Measurements from ENCODE around the gene MAP3K19.
A peak's percentile ranks its signal among the peaks of the same experiment; 100 is the strongest.

Gene MAP3K19

GRCh38 chr2:134926231-134926931 lies 120.9 kb downstream of the MAP3K19 start:
- DNase-seq, result no peak

- no peak for DNase-seq
Observed at GRCh38 chr2:134924912-134925311, 122.3 kb downstream of the MAP3K19 start.

DNA sequence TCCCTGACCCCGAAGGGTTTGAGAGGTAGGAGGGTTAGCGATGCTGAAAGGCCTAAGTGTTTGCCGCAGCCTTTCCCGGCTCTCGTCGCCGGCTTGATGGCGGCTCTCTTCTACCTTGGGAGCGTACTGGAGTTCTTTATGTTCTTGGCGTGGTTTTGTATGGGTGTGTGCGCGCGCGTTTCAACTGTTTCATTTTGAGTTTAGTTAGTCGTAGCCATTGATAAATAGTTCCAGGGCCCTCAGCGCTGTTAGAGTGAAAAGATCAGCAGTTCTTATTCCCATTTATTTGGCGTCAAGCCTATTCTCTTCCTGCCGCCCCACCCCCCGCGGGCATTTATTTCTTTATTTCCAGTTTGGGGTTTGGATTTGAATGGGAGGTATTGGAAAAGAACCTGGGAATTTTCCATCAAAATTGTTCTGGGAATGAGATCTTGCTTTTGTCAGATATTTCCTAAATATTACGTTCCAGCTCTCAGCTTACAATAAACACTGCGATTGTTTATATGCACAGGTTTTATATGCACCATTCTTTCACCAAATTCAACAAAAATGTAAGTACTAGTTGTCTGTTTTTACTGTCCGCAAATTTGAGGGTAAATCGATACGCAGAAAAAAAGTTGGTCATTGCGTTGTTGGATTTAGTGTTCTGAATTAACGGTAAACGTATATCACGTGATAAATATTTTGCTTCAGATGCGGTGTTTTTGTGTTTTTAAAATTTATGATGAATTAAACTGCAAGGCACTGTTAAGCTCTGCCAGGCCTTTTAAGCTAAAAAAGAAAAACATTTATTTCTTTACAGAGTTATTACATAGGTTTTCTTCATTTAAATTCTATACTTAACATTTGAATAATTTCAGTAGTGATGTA lies 127.7 kb downstream of the MAP3K19 start:
- peak; percentile 71 for DNase-seq

DNA sequence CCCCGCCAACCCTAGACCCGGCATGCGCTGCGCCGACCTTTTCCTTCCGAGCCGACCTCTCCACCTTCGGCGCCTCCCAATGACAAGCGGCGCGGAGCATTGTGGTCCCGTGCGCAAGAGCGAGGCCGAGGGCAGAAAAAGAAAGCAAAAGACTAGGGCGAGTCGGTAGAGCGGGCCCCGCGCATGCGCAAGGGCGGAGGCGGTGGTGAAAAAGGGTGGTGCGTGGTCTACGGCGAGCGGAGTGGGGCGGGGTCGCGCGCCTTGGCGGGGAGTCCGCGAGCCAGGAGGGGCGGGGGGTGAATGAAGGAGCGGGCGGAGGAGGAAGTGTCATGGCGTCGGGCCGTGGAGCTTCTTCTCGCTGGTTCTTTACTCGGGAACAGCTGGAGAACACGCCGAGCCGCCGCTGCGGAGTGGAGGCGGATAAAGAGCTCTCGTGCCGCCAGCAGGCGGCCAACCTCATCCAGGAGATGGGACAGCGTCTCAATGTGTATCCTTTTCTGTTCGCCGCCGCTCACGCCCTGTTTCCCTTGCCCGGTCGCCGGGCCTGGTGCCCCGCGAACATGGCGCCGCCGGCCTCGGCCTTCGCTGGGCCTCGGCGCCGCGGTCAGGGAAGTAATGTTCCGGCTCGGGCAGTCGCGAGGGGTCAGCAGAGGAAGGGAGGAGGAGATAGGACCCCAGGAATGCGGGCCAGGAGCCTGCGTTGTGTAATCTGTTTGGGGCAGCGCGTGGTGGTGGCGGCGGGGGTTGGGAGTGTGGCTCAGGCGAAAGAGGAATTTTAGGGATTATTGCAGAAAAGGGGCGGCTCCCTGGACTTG lies 128.5 kb downstream of the MAP3K19 start, which contains the start of gene CCNT2:
Gene CCNT2, plus strand, starts transcription at position 297 of the 815 bp plus-strand sequence. Its CDS starts 33 bp downstream, at position 330.
- DNase-seq, result peak; percentile 99

DNA sequence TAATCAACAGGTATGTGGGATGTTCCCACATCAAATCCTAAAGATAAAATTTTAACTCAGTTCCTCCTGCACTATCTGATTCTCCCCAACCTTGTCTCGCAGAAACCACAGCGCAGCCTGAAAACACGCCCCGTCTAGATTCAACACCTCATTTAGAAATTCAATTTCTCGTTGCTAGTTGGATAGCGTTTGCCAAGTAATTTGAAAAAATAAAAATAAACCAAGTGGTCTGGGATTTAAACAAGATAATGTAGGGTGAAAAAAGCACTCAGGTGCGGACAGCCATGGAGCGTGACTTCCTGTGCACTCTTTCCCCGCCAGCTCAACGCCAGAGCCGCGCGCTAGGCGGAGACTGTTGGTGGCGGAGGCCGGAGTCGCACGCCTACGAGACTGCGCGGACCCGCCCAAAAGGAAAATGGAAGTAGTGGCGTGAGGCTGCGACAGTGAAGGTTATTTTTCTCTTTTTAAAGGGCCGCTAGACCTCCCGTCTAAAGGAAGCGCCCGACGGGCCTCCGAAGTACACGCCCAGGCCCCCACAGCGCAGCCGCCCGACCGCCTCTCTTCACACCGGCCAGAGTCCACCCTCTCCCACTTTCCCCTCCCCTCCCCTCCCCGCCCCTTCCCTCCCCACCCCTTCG lies 129.2 kb downstream of the MAP3K19 start:
- DNase-seq, result peak; percentile 90

GRCh38 chr2:134917360-134917865 lies 129.8 kb downstream of the MAP3K19 start:
- DNase-seq, result peak; percentile 35

Measured in stimulated activated CD8-positive, alpha-beta memory T cell treated with anti-CD3 and anti-CD28 coated beads, Interleukin-4, amount 100 ng/mL, for 48 hours (primary cell).